ENCODE results near the gene CCDC14. TPM values are rescaled to one million over a fixed set of nuclear protein-coding genes. Genes with fewer than 3 reads are reported as not detected.

The CCDC14 gene
- total and polyA plus RNA-seq, 2 experiments from 2014 or later: 23.2 to 39.0 TPM

GRCh38 chr3:123914829-123915228 is 46.2 kb downstream of the CCDC14 start:
- H3K27me3 ChIP-seq (replicated peaks; ENCODE audit: insufficient read depth): no peaks in the 10 kb centered on the region
- H4K20me1 ChIP-seq (ENCODE audit: insufficient read depth): no peaks in the 10 kb centered on the region
- no peak for DNase-seq
- no peaks in the 10 kb centered on the region for H3K9me2 ChIP-seq (ENCODE audit: insufficient read depth)
- no peaks in the 10 kb centered on the region for H3K79me2 ChIP-seq (ENCODE audit: insufficient read depth)
- in situ Hi-C loops (cut with MboI): no loop called here
- H3K9me3 ChIP-seq (ENCODE audit: low read depth): no peaks in the 10 kb centered on the region
- H3F3A ChIP-seq (ENCODE audit: insufficient read depth): no peaks in the 10 kb centered on the region
- no peak overlapping the region for H3K27ac ChIP-seq
- H3K4me1 ChIP-seq (ENCODE audit: insufficient read depth): no peaks in the 10 kb centered on the region
- WGBS, 2 experiments (ENCODE audit: low coverage in 1 of 2, low lambda C conversion rate in 2 of 2, missing lambda C conversion rate in 2 of 2): 76 to 79% methylated on average over 5 of the region's 5 CpGs
- no peak overlapping the region for H3K4me2 ChIP-seq (ENCODE audit: unreplicated experiment)
- no peak overlapping the region for H3K4me3 ChIP-seq
- H3K9ac ChIP-seq: no peak overlapping the region
- no peak for TF ChIP-seq EZH2phosphoT487 (IDR thresholded peaks at IDR 0.05; ENCODE audit: insufficient read depth, low read depth)
- no peak for TF ChIP-seq EZH2 (IDR thresholded peaks at IDR 0.05; ENCODE audit: insufficient read depth, poor library complexity, severe bottlenecking)
- no peak overlapping the region for H2AFZ ChIP-seq
- peaks cover 18% of the 10 kb centered on the region for H3K36me3 ChIP-seq (ENCODE audit: low read depth)

DNA sequence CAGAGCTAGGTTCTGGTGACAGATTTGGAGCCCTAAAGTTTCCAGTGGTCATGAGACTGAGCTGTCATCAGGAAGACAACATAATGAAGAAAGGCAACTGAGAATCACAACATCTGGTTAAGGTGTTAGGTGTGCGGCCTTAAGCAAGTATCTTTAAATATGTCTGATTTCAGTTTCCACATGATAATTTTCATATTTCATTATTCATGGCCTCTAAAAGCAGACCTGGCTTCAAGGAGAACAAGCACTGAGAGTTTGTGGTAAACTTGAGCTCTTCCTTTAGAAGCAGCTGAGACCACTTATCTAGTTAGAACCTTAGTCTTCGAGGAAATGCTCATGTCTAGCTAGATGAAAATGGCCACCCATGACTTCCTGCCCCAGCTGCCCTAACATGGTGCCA is 51.2 kb downstream of the CCDC14 start:
- H3K79me2 ChIP-seq (ENCODE audit: insufficient read depth): no peaks in the 10 kb centered on the region
- no peak overlapping the region for H3K4me2 ChIP-seq (ENCODE audit: unreplicated experiment)
- 0 out of 2 replicates have a peak, but pooled peaks cover 4% of the 10 kb centered on the region for H3F3A ChIP-seq (ENCODE audit: insufficient read depth)
- no peak overlapping the region for H3K27ac ChIP-seq
- H2AFZ ChIP-seq: no peak overlapping the region
- no peaks in the 10 kb centered on the region for H3K9me3 ChIP-seq (ENCODE audit: low read depth)
- H3K27me3 ChIP-seq (replicated peaks; ENCODE audit: insufficient read depth): no peaks in the 10 kb centered on the region
- peaks cover 8% of the 10 kb centered on the region for H3K36me3 ChIP-seq (ENCODE audit: low read depth)
- no peak overlapping the region for H3K4me3 ChIP-seq
- DNase-seq: no peak
- no peaks in the 10 kb centered on the region for H3K4me1 ChIP-seq (ENCODE audit: insufficient read depth)
- TF ChIP-seq EZH2phosphoT487 (IDR thresholded peaks at IDR 0.05; ENCODE audit: insufficient read depth, low read depth): no peak
- TF ChIP-seq EZH2 (IDR thresholded peaks at IDR 0.05; ENCODE audit: insufficient read depth, poor library complexity, severe bottlenecking): no peak
- H3K9ac ChIP-seq: no peak overlapping the region
- H4K20me1 ChIP-seq (ENCODE audit: insufficient read depth): no peaks in the 10 kb centered on the region
- 96 to 98% methylated on average over 2 of the region's 2 CpGs for WGBS, 2 experiments (ENCODE audit: low coverage in 1 of 2, low lambda C conversion rate in 2 of 2, missing lambda C conversion rate in 2 of 2)
- H3K9me2 ChIP-seq (ENCODE audit: insufficient read depth): no peaks in the 10 kb centered on the region
- in situ Hi-C loops (cut with MboI): no loop called here

DNA sequence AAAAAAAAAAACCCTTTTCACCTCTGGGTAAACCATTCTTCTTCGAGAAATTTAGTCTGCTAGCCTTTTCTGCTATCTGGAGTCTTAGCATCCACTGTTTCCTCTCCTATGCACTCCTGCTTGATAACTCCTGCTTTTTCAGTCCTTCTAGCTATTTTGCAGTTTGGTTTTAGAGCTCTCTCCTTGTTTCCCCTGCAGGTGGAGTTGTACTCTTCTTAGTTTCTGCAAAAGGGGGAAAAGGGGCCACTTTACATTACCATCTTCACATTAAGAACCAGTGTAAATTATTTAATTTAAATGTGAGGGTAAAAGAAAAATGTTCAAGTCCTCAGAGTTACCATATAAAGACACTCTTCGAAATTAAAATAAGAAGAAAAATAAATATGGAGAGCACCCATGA is 53.3 kb downstream of the CCDC14 start:
- no peaks in the 10 kb centered on the region for H3K27me3 ChIP-seq (replicated peaks; ENCODE audit: insufficient read depth)
- no peaks in the 10 kb centered on the region for H3K9me3 ChIP-seq (ENCODE audit: low read depth)
- H4K20me1 ChIP-seq (ENCODE audit: insufficient read depth): no peaks in the 10 kb centered on the region
- H3K27ac ChIP-seq: no peak overlapping the region
- no peak overlapping the region for H2AFZ ChIP-seq
- H3K36me3 ChIP-seq (ENCODE audit: low read depth): no peaks in the 10 kb centered on the region
- no peak overlapping the region for H3K4me2 ChIP-seq (ENCODE audit: unreplicated experiment)
- H3K4me3 ChIP-seq: no peak overlapping the region
- no peak for DNase-seq
- no peaks in the 10 kb centered on the region for H3K79me2 ChIP-seq (ENCODE audit: insufficient read depth)
- in situ Hi-C loops (cut with MboI): no loop called here
- H3F3A ChIP-seq (ENCODE audit: insufficient read depth): 0 out of 2 replicates have a peak, but pooled peaks cover 4% of the 10 kb centered on the region
- WGBS, 2 experiments (ENCODE audit: low coverage in 1 of 2, low lambda C conversion rate in 2 of 2, missing lambda C conversion rate in 2 of 2): 52 to 57% methylated on average over 2 of the region's 2 CpGs
- H3K9me2 ChIP-seq (ENCODE audit: insufficient read depth): no peaks in the 10 kb centered on the region
- H3K4me1 ChIP-seq (ENCODE audit: insufficient read depth): no peaks in the 10 kb centered on the region
- TF ChIP-seq EZH2 (IDR thresholded peaks at IDR 0.05; ENCODE audit: insufficient read depth, poor library complexity, severe bottlenecking) (no peak), EZH2phosphoT487 (IDR thresholded peaks at IDR 0.05; ENCODE audit: insufficient read depth, low read depth) (no peak)
- no peak overlapping the region for H3K9ac ChIP-seq

- Histone ChIP-seq H3K9me2 (ENCODE audit: insufficient read depth) (no peaks in the 10 kb centered on the region), H3K27ac (no peak overlapping the region), H3K36me3 (ENCODE audit: low read depth) (no peaks in the 10 kb centered on the region), H3K9me3 (ENCODE audit: low read depth) (no peaks in the 10 kb centered on the region), H3K79me2 (ENCODE audit: insufficient read depth) (no peaks in the 10 kb centered on the region), H4K20me1 (ENCODE audit: insufficient read depth) (no peaks in the 10 kb centered on the region), H3K27me3 (replicated peaks; ENCODE audit: insufficient read depth) (no peaks in the 10 kb centered on the region), H2AFZ (no peak overlapping the region), H3K9ac (no peak overlapping the region), H3K4me1 (ENCODE audit: insufficient read depth) (no peaks in the 10 kb centered on the region), H3F3A (ENCODE audit: insufficient read depth) (no peaks in the 10 kb centered on the region), H3K4me3 (no peak overlapping the region), H3K4me2 (ENCODE audit: unreplicated experiment) (no peak overlapping the region)
- no peak for DNase-seq
- in situ Hi-C loops (cut with MboI): no loop called here
- no peak for TF ChIP-seq EZH2phosphoT487 (IDR thresholded peaks at IDR 0.05; ENCODE audit: insufficient read depth, low read depth)
- TF ChIP-seq EZH2 (IDR thresholded peaks at IDR 0.05; ENCODE audit: insufficient read depth, poor library complexity, severe bottlenecking): no peak
- 68 to 73% methylated on average over 5 of the region's 5 CpGs for WGBS, 2 experiments (ENCODE audit: low coverage in 1 of 2, low lambda C conversion rate in 2 of 2, missing lambda C conversion rate in 2 of 2)
These were observed 61.6 kb downstream of the CCDC14 start for GRCh38 chr3:123899300-123899865.

GRCh38 chr3:123893012-123893411 is 68.0 kb downstream of the CCDC14 start:
- Histone ChIP-seq H3F3A (ENCODE audit: insufficient read depth) (no peaks in the 10 kb centered on the region), H2AFZ (no peak overlapping the region), H3K4me2 (ENCODE audit: unreplicated experiment) (no peak overlapping the region), H4K20me1 (ENCODE audit: insufficient read depth) (no peaks in the 10 kb centered on the region), H3K27ac (no peak overlapping the region), H3K9me3 (ENCODE audit: low read depth) (no peaks in the 10 kb centered on the region), H3K79me2 (ENCODE audit: insufficient read depth) (no peaks in the 10 kb centered on the region), H3K9ac (no peak overlapping the region), H3K9me2 (ENCODE audit: insufficient read depth) (no peaks in the 10 kb centered on the region), H3K4me3 (no peak overlapping the region), H3K36me3 (ENCODE audit: low read depth) (no peaks in the 10 kb centered on the region), H3K4me1 (ENCODE audit: insufficient read depth) (no peaks in the 10 kb centered on the region), H3K27me3 (replicated peaks; ENCODE audit: insufficient read depth) (no peaks in the 10 kb centered on the region)
- DNase-seq: no peak
- in situ Hi-C loops (cut with MboI): no loop called here
- TF ChIP-seq EZH2phosphoT487 (IDR thresholded peaks at IDR 0.05; ENCODE audit: insufficient read depth, low read depth): no peak
- no peak for TF ChIP-seq EZH2 (IDR thresholded peaks at IDR 0.05; ENCODE audit: insufficient read depth, poor library complexity, severe bottlenecking)
- WGBS, 2 experiments (ENCODE audit: low coverage in 1 of 2, low lambda C conversion rate in 2 of 2, missing lambda C conversion rate in 2 of 2): 69 to 88% methylated on average over 1 of the region's 1 CpG

Data from GM23248 (cell line).